ENCODE results near the gene AP1AR.

DNA sequence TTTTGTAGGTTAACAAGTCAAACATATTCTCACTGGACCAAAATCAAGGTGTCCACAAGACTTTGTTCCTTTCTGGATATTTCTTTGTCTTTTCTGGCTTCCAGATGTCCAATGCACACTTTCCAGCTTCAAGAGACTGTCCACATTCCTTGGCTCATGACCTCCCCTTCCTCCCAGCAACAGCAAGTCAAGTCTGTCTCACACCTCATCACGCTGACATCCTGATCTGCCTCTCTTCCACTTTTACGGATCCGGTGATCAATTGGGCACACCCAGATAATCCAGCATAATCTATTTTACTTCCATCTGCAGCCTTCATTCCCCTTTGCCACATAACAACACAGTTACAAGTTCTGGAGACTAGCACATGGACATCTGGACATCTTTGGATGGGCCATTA lies 44.5 kb downstream of the AP1AR start:
- TF ChIP-seq, protein P1, sequence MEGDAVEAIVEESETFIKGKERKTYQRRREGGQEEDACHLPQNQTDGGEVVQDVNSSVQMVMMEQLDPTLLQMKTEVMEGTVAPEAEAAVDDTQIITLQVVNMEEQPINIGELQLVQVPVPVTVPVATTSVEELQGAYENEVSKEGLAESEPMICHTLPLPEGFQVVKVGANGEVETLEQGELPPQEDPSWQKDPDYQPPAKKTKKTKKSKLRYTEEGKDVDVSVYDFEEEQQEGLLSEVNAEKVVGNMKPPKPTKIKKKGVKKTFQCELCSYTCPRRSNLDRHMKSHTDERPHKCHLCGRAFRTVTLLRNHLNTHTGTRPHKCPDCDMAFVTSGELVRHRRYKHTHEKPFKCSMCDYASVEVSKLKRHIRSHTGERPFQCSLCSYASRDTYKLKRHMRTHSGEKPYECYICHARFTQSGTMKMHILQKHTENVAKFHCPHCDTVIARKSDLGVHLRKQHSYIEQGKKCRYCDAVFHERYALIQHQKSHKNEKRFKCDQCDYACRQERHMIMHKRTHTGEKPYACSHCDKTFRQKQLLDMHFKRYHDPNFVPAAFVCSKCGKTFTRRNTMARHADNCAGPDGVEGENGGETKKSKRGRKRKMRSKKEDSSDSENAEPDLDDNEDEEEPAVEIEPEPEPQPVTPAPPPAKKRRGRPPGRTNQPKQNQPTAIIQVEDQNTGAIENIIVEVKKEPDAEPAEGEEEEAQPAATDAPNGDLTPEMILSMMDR (IDR thresholded peaks at IDR 0.05): no peak
- TF ChIP-seq POLR2A (IDR thresholded peaks at IDR 0.05): no peak

Data from Peyer's patch (tissue), 4 donors.